SH-SY5Y (cell line): ENCODE measurements around the gene RFPL1.

ENCODE experiments used
- GATA2 ChIP-seq: IDR thresholded peaks from 2 replicates; pipeline ENCODE4 v1.6.1; 2011; ENCODE audit warnings: mild to moderate bottlenecking, low read depth, low read length
- GATA3 ChIP-seq: IDR thresholded peaks from 2 replicates; pipeline ENCODE4 v1.6.1; 2011; ENCODE audit warnings: low read depth, mild to moderate bottlenecking, low read length, moderate library complexity

Gene RFPL1

GRCh38 chr22:29461263-29461662 is 22.9 kb downstream of the RFPL1 start:
- TF ChIP-seq GATA2, result no peak
- no peak for TF ChIP-seq GATA3

- TF ChIP-seq GATA2, result no peak
- no peak for TF ChIP-seq GATA3
These were observed 25.2 kb downstream of the RFPL1 start for GRCh38 chr22:29463629-29464028.

- TF ChIP-seq GATA2 (no peak), GATA3 (no peak)
These were observed 26.2 kb downstream of the RFPL1 start for GRCh38 chr22:29464581-29464980.

GRCh38 chr22:29469755-29470154 is 31.4 kb downstream of the RFPL1 start:
- TF ChIP-seq GATA3 (no peak), GATA2 (no peak)

- TF ChIP-seq GATA2, result no peak
- TF ChIP-seq GATA3, result no peak
These were observed 31.9 kb downstream of the RFPL1 start for GRCh38 chr22:29470159-29470855.

- TF ChIP-seq GATA2 (no peak), GATA3 (no peak)
These were observed 34.6 kb downstream of the RFPL1 start for GRCh38 chr22:29473001-29473400.

- TF ChIP-seq GATA2, result no peak
- no peak for TF ChIP-seq GATA3
These were observed 37.2 kb downstream of the RFPL1 start for GRCh38 chr22:29475550-29475949.

GRCh38 chr22:29476116-29476515 is 37.7 kb downstream of the RFPL1 start:
- TF ChIP-seq GATA2 (no peak), GATA3 (no peak)

GRCh38 chr22:29477723-29478318 is 39.4 kb downstream of the RFPL1 start:
- TF ChIP-seq GATA3 (no peak), GATA2 (no peak)

GRCh38 chr22:29478326-29479276 is 40.2 kb downstream of the RFPL1 start:
- TF ChIP-seq GATA3 (no peak), GATA2 (no peak)

- TF ChIP-seq GATA3 (no peak), GATA2 (no peak)
These were observed 41.3 kb downstream of the RFPL1 start, which contains the start of gene NEFH for GRCh38 chr22:29479417-29480261. Gene NEFH, plus strand, starts transcription at chr22:29480218. Its CDS starts 45 bp downstream, at chr22:29480263.

- no peak for TF ChIP-seq GATA3
- no peak for TF ChIP-seq GATA2
These were observed 41.8 kb downstream of the RFPL1 start for GRCh38 chr22:29480262-29480511.

- TF ChIP-seq GATA2, result no peak
- TF ChIP-seq GATA3, result no peak
These were observed 42.3 kb downstream of the RFPL1 start for GRCh38 chr22:29480512-29481264.
